ENCODE results near the gene KAT7.
A peak's percentile ranks its signal among the peaks of the same experiment; 100 is the strongest.
"Not testable (repeated sequence)": the region's sequence is repeated elsewhere in the genome, so short reads cannot be mapped to it uniquely, and the experiment has no call there.

The KAT7 gene

GRCh38 chr17:49788478-49789242 lies at the start of gene KAT7:
Gene KAT7, plus strand, starts transcription at chr17:49788681. Its CDS starts 154 bp downstream, at chr17:49788835.
- DNase-seq, result peak; percentile 91

DNA sequence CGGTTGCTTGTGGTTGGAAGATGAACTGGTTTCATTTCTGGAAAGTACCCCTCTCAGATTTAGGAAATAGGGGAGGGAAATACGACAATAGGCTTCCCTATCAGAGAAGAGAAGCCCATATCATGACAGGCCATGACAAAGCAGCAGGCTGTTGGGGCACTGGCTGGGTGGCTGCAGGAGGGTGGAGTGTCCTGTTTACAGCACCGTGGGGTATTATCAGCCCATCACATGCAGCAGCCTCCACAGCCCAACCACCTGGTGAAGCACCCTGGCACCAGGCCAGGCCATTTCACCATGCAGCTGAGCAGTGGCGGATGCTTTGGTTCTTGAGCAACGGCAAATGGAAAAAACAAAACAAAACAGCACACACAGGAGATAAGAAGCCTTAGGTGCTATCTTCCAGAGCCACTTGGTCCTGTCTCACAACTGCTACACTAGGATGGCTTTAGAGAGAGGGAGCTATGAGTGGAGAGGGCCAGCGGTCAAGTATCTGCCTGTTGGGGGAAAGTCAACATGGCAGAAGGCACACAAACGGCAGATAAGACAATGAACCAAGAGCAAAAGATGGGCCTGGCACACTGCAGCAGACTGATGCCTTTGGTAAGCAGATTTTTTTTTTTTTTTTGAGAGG lies 48.7 kb upstream of the KAT7 start:
- no peak for DNase-seq

GRCh38 chr17:49741009-49741691 lies 47.3 kb upstream of the KAT7 start:
- no peak for DNase-seq

- DNase-seq, result no peak
Measured at GRCh38 chr17:49741692-49742076, 46.8 kb upstream of the KAT7 start.

GRCh38 chr17:49742166-49742638 lies 46.3 kb upstream of the KAT7 start:
- no peak for DNase-seq

DNA sequence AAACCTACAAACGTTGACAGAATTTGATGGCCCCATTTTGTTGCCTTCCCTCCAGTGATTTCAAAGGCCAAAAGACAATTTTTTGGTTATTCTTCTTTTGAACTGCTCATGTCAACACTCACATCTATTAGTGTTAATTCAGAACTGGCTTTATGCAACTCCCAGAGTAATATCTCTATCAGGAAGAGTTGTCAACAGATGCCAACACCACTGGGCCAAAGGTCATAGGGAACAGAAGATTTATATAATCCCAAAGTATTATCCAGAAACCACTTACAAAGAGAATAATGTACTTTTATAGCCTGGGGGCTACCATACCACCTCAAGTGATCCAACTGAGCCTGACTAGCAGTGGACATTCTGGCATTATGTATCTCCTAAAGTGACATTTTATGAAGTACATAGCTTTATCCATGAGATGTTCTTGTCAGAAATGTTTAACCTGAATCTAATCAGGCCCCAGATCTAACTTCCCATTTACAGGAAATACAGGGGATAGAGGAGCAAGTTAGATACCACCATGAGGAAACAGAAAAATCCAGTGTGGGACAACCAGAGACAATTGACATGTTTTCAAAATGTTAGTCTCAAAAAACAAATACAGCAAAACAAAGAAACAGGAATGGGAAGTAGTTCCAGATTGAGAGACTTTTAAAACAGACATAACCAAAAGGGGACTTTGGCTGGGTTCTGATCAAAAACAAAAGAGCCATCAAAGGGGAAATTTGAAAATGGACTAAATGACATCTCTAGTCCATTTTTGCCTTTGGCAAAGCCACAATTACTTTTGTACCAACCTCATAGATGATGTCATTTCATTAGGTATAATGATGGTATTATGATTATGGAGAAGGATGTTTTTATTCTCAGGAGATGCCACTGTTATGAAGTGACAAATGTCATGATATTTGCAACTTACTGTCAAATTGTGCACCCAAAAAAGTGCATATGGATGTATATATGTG lies 43.0 kb upstream of the KAT7 start:
- no peak for DNase-seq

DNA sequence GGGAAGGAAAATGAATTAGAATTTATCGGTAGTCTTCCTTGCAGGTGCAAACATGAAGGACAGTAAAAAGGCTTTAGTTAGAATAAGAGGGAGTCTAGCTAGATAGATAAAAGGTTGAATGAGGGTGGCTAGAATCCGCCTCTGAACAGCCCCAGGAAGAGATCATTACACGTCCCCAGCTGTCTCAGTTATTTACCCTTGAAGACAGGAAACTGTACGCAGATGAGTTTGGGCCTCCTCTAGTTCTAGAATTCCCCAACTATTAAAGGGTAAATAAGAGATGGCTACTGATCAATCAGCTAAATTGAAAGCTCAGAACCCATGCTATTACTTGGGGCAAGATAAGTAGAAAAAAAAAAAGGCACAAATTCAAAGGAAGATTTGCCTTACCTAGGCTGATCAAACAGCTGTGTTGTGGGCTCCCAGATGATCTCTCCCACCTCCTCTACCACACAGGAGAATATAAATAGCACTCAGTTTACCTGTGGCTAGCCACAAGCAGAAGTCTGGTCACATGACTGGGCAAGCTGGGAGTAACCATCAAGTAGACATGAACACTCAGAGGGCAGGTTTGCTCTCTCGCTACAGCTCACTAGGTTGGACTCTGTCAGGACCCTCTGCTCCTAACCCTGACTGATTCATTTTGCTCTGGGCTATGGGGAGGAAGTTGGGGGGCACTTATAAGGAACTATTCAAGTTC lies 41.5 kb upstream of the KAT7 start:
- no peak for DNase-seq

- DNase-seq, result no peak
Measured at GRCh38 chr17:49747632-49748031, 40.8 kb upstream of the KAT7 start.

- DNase-seq, result no peak
Measured at GRCh38 chr17:49748223-49748622, 40.3 kb upstream of the KAT7 start.

- DNase-seq, result no peak
Measured at GRCh38 chr17:49748791-49749190, 39.7 kb upstream of the KAT7 start.

DNA sequence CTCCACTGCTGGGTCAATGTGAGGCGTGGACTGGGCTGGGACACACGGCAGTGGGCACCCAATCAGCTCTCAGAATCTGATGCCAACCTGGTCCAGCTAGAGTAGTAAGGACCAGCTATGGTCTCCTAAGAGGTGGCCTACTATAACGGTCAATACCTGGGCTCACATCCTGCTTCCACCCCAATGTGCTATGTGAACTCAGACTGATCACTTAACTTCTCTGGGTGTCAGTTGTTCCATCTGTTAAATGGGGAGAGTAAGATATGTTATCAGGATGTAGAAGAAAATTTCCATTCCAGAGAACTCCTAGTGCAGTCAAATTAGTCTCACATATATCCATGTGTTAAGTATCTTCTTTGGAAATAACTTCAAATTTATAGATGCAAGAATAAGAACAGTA lies 38.8 kb upstream of the KAT7 start:
- DNase-seq, result no peak

- no peak for DNase-seq
Measured at GRCh38 chr17:49752508-49752907, 36.0 kb upstream of the KAT7 start.

GRCh38 chr17:49753959-49754391 lies 34.5 kb upstream of the KAT7 start:
- DNase-seq, result no peak

DNA sequence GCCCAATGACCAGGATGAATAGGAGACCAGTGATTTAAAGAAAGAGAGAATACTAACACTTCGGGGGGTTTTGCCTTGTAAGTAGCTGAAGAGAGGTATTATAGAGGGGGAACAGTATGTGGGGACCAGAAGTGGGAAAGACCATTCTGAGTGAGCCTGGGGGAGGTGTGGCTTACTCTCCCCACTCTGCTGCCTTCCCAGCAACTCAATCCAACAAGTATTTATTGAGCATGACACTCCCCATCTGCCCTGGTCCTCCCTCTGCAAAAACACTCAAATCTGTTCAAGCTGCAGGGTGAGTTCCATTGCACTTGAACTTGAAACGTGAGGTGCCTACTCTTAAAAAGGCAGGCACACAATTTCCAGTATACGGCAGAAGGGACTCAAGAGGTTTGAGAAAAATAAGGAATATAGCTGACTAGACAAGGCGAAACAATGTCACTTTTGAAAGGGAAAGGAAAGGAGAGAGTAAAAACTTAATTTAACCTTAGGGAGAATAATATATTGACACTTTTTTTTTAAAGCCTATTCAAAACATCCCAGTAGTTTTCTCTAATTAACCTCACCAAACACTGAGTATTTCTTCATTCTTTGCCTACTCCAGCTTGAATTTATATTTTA lies 32.7 kb upstream of the KAT7 start:
- no peak for DNase-seq

- DNase-seq, result no peak
Measured at GRCh38 chr17:49756323-49757150, 31.9 kb upstream of the KAT7 start.

- DNase-seq, result no peak
Measured at GRCh38 chr17:49757151-49757777, 31.2 kb upstream of the KAT7 start.

DNA sequence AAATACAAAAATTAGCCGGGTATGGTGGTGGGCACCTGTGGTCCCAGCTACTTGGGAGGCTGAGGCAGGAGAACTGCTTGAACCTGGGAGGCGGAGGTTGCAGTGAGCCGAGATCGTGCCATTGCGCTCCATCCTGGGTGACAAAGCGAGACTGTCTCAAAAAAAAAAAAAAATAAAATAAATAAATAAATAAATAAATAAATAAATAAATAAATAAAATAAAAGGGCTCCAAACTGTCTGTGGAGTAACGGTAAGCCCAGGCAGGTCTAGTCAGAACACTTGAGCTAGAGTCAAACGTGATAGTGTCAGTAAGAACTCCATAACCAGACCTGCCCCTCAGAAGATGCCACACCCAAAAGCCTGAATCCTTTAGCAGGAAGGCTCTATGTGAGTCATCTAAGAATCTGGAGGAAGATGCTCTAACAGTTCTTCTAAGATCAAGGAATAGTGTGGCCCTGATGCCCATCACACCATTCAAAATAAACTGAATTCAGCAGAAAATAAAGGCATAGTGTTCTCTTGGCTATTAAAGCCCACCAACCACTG lies 29.9 kb upstream of the KAT7 start:
- DNase-seq, result not testable (repeated sequence)

DNA sequence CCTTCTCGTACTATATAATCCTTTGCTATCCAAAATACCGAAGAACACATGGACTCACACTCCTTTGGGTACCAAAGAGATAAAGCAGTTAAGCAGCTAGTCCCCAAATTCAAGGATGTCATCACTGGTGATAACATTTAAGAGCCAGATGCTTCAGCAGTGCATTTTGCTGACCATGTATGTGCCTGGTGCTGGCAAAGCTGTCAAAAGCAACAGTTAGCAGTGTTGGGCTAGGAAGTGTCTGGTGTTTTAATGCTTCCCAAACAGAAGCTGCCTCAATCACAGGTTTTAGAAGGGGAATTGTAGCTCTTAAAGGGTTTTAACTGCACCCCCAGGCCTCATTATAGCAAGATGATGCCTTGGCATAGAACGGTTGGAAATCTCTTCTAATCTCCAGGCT lies 29.3 kb upstream of the KAT7 start:
- no peak for DNase-seq

DNA sequence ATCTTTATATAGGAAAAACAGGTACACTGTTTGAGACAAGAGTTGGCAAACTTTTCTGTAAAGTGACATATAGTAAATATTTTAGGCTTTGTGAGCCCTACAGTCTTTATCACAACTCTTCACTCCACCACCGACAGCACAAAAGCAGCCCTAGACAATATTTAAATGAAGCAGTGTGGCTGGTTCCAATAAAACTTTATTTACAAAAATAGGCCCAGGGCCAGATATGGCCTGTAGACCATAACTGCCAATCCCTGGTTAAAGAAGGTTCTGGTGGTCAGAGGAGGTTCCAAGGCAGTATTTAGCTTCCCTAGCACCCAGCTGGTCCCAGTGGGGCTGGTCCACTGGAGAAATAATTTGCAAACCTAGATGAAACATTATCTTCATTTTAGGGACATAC lies 28.2 kb upstream of the KAT7 start:
- no peak for DNase-seq

Measured in GOT3 (cell line).